Measurements from ENCODE around the gene ALDH3A1. TPM values are rescaled to one million over a fixed set of nuclear protein-coding genes. Genes with fewer than 3 reads are reported as not detected.
"Not testable (repeated sequence)": the region's sequence is repeated elsewhere in the genome, so short reads cannot be mapped to it uniquely, and the experiment has no call there.

ALDH3A1 gene
- polyA plus RNA-seq, 3 donors = not detected

GRCh38 chr17:19766421-19767270, 18.5 kb upstream of the ALDH3A1 start:
- Mint-ChIP-seq H3K4me1 (peaks cover 13% of the 10 kb centered on the region), H3K27me3 (ENCODE audit: low read depth in 3 of 3) (peaks cover 3 to 5% (median 4%) of the 10 kb centered on the region in 3 donors), H3K9me3 (no peaks in the 10 kb centered on the region), H3K4me3 (no peak overlapping the region), H3K36me3 (peaks cover 14 to 16% of the 10 kb centered on the region in 2 donors), H3K27ac (no peak overlapping the region)
- Histone ChIP-seq H3K27me3 (ENCODE audit: control insufficient read depth in 2 of 2, insufficient read depth in 2 of 2, low read length in 2 of 2) (no peaks in the 10 kb centered on the region), H3K4me1 (ENCODE audit: control insufficient read depth in 1 of 2, insufficient read depth in 2 of 2, low read length in 2 of 2) (no peaks in the 10 kb centered on the region), H2AFZ (ENCODE audit: insufficient read depth, low read depth, low read length, poor library complexity, severe bottlenecking) (no peak overlapping the region), H3K9me3 (replicated peaks in 1 of 2; ENCODE audit: control insufficient read depth in 1 of 2, insufficient read depth in 1 of 2, low read length in 2 of 2) (no peaks in the 10 kb centered on the region), H3K4me2 (replicated peaks; ENCODE audit: extremely low read depth, low read length, poor library complexity, severe bottlenecking) (no peak overlapping the region), H3K4me3 (replicated peaks in 1 of 3; ENCODE audit: low read depth in 2 of 3, low read length in 3 of 3) (no peak overlapping the region), H3K9ac (ENCODE audit: insufficient read depth, low read length, poor library complexity, severe bottlenecking) (no peak overlapping the region), H3K27ac (ENCODE audit: low read depth in 1 of 2, low read length in 2 of 2) (no peak overlapping the region), H4K20me1 (ENCODE audit: insufficient read depth, low read length) (no peaks in the 10 kb centered on the region), H3K79me2 (ENCODE audit: insufficient read depth, low read length) (no peaks in the 10 kb centered on the region), H3K36me3 (replicated peaks in 1 of 2; ENCODE audit: control insufficient read depth in 1 of 2, insufficient read depth in 2 of 2, low read length in 2 of 2) (peaks cover 3 to 11% of the 10 kb centered on the region in 2 donors)
- intact Hi-C loops (cut with micrococcal nuclease) = loop anchor here (1.0 to 5.0 kb wide), 3 partner anchors 252 to 404 kb away; partner anchors contain the start of gene B9D1 (in 2 of the 2)
- TF ChIP-seq, protein P1, sequence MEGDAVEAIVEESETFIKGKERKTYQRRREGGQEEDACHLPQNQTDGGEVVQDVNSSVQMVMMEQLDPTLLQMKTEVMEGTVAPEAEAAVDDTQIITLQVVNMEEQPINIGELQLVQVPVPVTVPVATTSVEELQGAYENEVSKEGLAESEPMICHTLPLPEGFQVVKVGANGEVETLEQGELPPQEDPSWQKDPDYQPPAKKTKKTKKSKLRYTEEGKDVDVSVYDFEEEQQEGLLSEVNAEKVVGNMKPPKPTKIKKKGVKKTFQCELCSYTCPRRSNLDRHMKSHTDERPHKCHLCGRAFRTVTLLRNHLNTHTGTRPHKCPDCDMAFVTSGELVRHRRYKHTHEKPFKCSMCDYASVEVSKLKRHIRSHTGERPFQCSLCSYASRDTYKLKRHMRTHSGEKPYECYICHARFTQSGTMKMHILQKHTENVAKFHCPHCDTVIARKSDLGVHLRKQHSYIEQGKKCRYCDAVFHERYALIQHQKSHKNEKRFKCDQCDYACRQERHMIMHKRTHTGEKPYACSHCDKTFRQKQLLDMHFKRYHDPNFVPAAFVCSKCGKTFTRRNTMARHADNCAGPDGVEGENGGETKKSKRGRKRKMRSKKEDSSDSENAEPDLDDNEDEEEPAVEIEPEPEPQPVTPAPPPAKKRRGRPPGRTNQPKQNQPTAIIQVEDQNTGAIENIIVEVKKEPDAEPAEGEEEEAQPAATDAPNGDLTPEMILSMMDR (IDR thresholded peaks at IDR 0.05) = peak; percentile 97
- DNase-seq = peak; percentile 53 to 67 (median 65)
- WGBS (ENCODE audit: insufficient coverage) = 24% methylated on average over 10 of the region's 12 CpGs

GRCh38 chr17:19766016-19766415, 17.9 kb upstream of the ALDH3A1 start:
- Histone ChIP-seq H3K27me3 (ENCODE audit: control insufficient read depth in 2 of 2, insufficient read depth in 2 of 2, low read length in 2 of 2) (no peaks in the 10 kb centered on the region), H3K27ac (ENCODE audit: low read depth in 1 of 2, low read length in 2 of 2) (no peak overlapping the region), H2AFZ (ENCODE audit: insufficient read depth, low read depth, low read length, poor library complexity, severe bottlenecking) (no peak overlapping the region), H3K4me2 (replicated peaks; ENCODE audit: extremely low read depth, low read length, poor library complexity, severe bottlenecking) (no peak overlapping the region), H3K9ac (ENCODE audit: insufficient read depth, low read length, poor library complexity, severe bottlenecking) (no peak overlapping the region), H3K9me3 (replicated peaks in 1 of 2; ENCODE audit: control insufficient read depth in 1 of 2, insufficient read depth in 1 of 2, low read length in 2 of 2) (no peaks in the 10 kb centered on the region), H3K79me2 (ENCODE audit: insufficient read depth, low read length) (no peaks in the 10 kb centered on the region), H4K20me1 (ENCODE audit: insufficient read depth, low read length) (no peaks in the 10 kb centered on the region), H3K36me3 (replicated peaks in 1 of 2; ENCODE audit: control insufficient read depth in 1 of 2, insufficient read depth in 2 of 2, low read length in 2 of 2) (peaks cover 3 to 8% of the 10 kb centered on the region in 2 donors), H3K4me3 (replicated peaks in 1 of 3; ENCODE audit: low read depth in 2 of 3, low read length in 3 of 3) (no peak overlapping the region), H3K4me1 (ENCODE audit: control insufficient read depth in 1 of 2, insufficient read depth in 2 of 2, low read length in 2 of 2) (no peaks in the 10 kb centered on the region)
- no peaks in the 10 kb centered on the region for H3K9me3 Mint-ChIP-seq
- 85% methylated on average over 5 of the region's 7 CpGs for WGBS (ENCODE audit: insufficient coverage)
- peaks cover 3 to 6% (median 5%) of the 10 kb centered on the region in 3 donors for H3K27me3 Mint-ChIP-seq (ENCODE audit: low read depth in 3 of 3)
- DNase-seq = no peak
- H3K27ac Mint-ChIP-seq = no peak overlapping the region
- peaks cover 16% of the 10 kb centered on the region for H3K4me1 Mint-ChIP-seq
- intact Hi-C loops (cut with micrococcal nuclease) = loop anchor here (1.0 to 5.0 kb wide), 3 partner anchors 252 to 404 kb away; partner anchors contain the start of gene B9D1 (in 2 of the 2)
- H3K36me3 Mint-ChIP-seq = peaks cover 9 to 10% of the 10 kb centered on the region in 2 donors
- TF ChIP-seq, protein P1 (IDR thresholded peaks at IDR 0.05) = no peak
- H3K4me3 Mint-ChIP-seq = no peak overlapping the region

DNA sequence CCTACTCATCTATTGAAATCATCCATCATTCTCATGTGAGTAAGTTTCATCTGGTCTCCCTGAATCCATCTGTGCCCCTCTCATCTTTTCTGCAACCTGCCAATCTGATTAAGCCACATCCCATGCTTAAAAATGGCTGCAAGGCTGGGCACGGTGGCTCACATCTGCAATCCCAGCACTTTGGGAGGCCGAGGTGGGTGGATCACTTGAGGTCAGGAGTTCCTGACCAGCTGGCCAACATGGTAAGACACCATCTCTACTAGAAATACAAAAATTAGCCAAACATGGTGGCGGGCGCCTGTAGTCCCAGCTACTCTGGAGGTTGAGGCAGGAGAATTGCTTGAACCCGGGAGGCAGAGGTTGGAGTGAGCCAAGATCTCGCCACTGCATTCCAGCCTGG, 15.9 kb upstream of the ALDH3A1 start:
- WGBS (ENCODE audit: insufficient coverage) = 83% methylated on average over 1 of the region's 6 CpGs

More for the DNA sequence above, 15.9 kb upstream of the ALDH3A1 start:
- not testable (repeated sequence) for H4K20me1 ChIP-seq (ENCODE audit: insufficient read depth, low read length); DNase-seq; H3K36me3 ChIP-seq (replicated peaks in 1 of 2; ENCODE audit: control insufficient read depth in 1 of 2, insufficient read depth in 2 of 2, low read length in 2 of 2); H3K9me3 ChIP-seq (replicated peaks in 1 of 2; ENCODE audit: control insufficient read depth in 1 of 2, insufficient read depth in 1 of 2, low read length in 2 of 2); H3K79me2 ChIP-seq (ENCODE audit: insufficient read depth, low read length); H3K9me3 Mint-ChIP-seq; H3K27ac Mint-ChIP-seq; H3K4me3 Mint-ChIP-seq; H2AFZ ChIP-seq (ENCODE audit: insufficient read depth, low read depth, low read length, poor library complexity, severe bottlenecking); H3K36me3 Mint-ChIP-seq; H3K27me3 ChIP-seq (ENCODE audit: control insufficient read depth in 2 of 2, insufficient read depth in 2 of 2, low read length in 2 of 2); H3K27me3 Mint-ChIP-seq (ENCODE audit: low read depth in 3 of 3); H3K9ac ChIP-seq (ENCODE audit: insufficient read depth, low read length, poor library complexity, severe bottlenecking); H3K27ac ChIP-seq (ENCODE audit: low read depth in 1 of 2, low read length in 2 of 2); H3K4me2 ChIP-seq (replicated peaks; ENCODE audit: extremely low read depth, low read length, poor library complexity, severe bottlenecking); H3K4me1 ChIP-seq (ENCODE audit: control insufficient read depth in 1 of 2, insufficient read depth in 2 of 2, low read length in 2 of 2); H3K4me3 ChIP-seq (replicated peaks in 1 of 3; ENCODE audit: low read depth in 2 of 3, low read length in 3 of 3)
- H3K4me1 Mint-ChIP-seq = peaks cover 25% of the 10 kb centered on the region
- intact Hi-C loops (cut with micrococcal nuclease) = loop anchor here (5.0 kb wide), 2 partner anchors 37 to 107 kb away; no protein-coding TSS in a partner anchor
